Measurements from ENCODE around the gene TIMM22. TPM values are rescaled to one million over a fixed set of nuclear protein-coding genes. Genes with fewer than 3 reads are reported as not detected.

TIMM22 gene
- total and polyA plus RNA-seq, 2 donors (not counting 1 experiment from before 2014, with no cell fraction given): 4.1 to 9.5 TPM

DNA sequence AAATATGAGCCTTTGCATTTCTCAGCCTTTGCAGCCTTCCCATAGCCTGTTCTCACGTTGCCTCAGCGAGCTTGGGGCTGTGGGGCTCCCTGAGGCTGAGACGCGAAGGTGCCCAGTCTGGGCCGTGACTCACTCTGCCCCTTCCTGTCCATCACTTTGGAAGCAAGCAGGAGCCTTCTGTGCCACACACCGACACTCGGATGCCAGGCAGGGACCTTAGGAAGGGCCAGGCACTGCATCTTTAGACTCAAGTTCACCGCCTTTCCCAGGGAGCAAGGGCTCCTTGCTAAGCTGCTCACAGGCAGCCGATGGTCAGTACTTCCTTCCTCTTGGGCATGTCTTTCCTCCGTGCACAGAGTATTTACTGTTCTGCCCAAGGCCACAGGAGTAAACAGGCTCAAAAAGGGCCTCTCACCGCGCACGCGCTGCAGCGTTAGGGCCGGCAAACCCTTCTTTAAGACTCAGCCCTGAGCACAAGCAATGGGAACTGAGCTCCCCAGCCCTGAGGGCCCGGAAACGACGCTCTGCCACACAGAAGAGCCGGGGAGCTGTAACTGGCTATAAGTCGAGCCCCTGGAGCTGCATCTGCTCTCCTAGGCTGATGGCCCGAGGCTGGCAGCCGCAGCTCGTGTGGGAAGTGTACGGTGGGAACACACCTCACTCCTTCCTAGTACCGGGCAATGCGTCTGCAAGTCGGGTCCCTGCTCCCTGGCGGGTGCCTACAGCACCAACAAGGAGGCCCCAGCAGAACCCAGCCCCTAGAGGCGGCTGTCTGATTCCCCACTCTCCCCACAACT lies 7.2 kb downstream of the TIMM22 start:
- no peaks in the 10 kb centered on the region for H3K9me3 Mint-ChIP-seq (ENCODE audit: insufficient read depth)
- Histone ChIP-seq H3K79me2 (ENCODE audit: control insufficient read depth, insufficient read depth, low read length) (no peaks in the 10 kb centered on the region), H3K9me3 (ENCODE audit: control extremely low read depth in 1 of 3, control insufficient read depth in 2 of 3, insufficient read depth in 1 of 3, low read length in 2 of 3) (no peaks in the 10 kb centered on the region), H3K27me3 (replicated peaks in 1 of 4; ENCODE audit: control extremely low read depth in 1 of 4, control insufficient read depth in 3 of 4, insufficient read depth in 4 of 4, low read length in 3 of 4) (no peaks in the 10 kb centered on the region), H2AFZ (ENCODE audit: insufficient read depth, low read depth, low read length, poor library complexity, severe bottlenecking) (no peak overlapping the region), H3K4me3 (ENCODE audit: control extremely low read depth in 1 of 5, extremely low read depth in 1 of 5, insufficient read depth in 1 of 5, low read depth in 2 of 5, low read length in 4 of 5) (no peak overlapping the region), H3K27ac (ENCODE audit: low read length in 2 of 2) (no peak overlapping the region), H3K36me3 (replicated peaks in 1 of 2; ENCODE audit: control extremely low read depth in 1 of 2, control insufficient read depth in 1 of 2, extremely low read depth in 1 of 2, insufficient read depth in 2 of 2, low read length in 1 of 2) (peaks cover 7 to 82% of the 10 kb centered on the region in 2 experiments), H3K4me1 (ENCODE audit: control insufficient read depth in 2 of 2, insufficient read depth in 2 of 2, low read length in 2 of 2) (no peaks in the 10 kb centered on the region), H3K9ac (ENCODE audit: low read length) (no peak overlapping the region), H3K4me2 (replicated peaks; ENCODE audit: low read depth, low read length, poor library complexity, severe bottlenecking) (no peak overlapping the region), H4K20me1 (ENCODE audit: control insufficient read depth, insufficient read depth, low read length, poor library complexity, severe bottlenecking) (peaks cover 16% of the 10 kb centered on the region)
- no peak for ATAC-seq (ENCODE audit: low read depth)
- WGBS (ENCODE audit: insufficient coverage): 91% methylated on average over 29 of the region's 30 CpGs
- no peak overlapping the region for H3K27ac Mint-ChIP-seq
- intact Hi-C loops (cut with micrococcal nuclease): no loop called here
- no peak for TF ChIP-seq EZH2 (IDR thresholded peaks at IDR 0.05; ENCODE audit: borderline replicate concordance, insufficient read depth, low read depth, low read length, poor library complexity, severe bottlenecking)
- TF ChIP-seq, protein P1, sequence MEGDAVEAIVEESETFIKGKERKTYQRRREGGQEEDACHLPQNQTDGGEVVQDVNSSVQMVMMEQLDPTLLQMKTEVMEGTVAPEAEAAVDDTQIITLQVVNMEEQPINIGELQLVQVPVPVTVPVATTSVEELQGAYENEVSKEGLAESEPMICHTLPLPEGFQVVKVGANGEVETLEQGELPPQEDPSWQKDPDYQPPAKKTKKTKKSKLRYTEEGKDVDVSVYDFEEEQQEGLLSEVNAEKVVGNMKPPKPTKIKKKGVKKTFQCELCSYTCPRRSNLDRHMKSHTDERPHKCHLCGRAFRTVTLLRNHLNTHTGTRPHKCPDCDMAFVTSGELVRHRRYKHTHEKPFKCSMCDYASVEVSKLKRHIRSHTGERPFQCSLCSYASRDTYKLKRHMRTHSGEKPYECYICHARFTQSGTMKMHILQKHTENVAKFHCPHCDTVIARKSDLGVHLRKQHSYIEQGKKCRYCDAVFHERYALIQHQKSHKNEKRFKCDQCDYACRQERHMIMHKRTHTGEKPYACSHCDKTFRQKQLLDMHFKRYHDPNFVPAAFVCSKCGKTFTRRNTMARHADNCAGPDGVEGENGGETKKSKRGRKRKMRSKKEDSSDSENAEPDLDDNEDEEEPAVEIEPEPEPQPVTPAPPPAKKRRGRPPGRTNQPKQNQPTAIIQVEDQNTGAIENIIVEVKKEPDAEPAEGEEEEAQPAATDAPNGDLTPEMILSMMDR (IDR thresholded peaks at IDR 0.05): no peak
- peaks cover 2% of the 10 kb centered on the region for H3K4me1 Mint-ChIP-seq
- H3K27me3 Mint-ChIP-seq: no peaks in the 10 kb centered on the region
- CTCF ChIA-PET: no interaction called here
- DNase-seq: no peak
- H3K4me3 Mint-ChIP-seq: no peak overlapping the region
- POLR2A ChIA-PET: no interaction called here

DNA sequence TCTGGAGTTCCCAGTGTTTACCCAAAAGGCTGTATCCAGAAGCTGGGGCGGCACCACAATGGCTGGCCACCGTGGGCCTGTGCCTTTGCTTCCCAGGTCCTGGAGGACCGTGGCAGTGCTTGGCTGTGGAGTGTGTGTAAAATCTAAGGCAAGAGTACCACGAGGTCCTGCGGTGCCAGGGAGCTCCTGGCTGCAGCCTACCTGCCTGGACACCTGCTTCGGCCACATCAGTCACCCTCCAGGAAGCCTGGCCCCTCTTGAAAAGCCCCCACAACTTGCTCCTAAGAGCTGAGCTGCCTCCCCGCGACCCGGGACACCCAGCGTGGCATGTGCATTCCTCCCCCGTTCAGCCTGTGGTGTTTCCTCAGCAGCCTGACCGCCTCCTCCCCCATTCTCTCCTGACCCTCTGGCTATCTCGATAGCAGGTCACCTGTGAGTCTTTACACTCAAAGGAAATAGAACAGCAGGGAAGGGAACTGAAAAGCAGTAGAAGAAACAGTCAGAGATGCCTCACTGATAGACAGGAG lies 7.9 kb downstream of the TIMM22 start:
- ATAC-seq (ENCODE audit: low read depth): no peak
- Histone ChIP-seq H3K27me3 (replicated peaks in 1 of 4; ENCODE audit: control extremely low read depth in 1 of 4, control insufficient read depth in 3 of 4, insufficient read depth in 4 of 4, low read length in 3 of 4) (no peaks in the 10 kb centered on the region), H3K79me2 (ENCODE audit: control insufficient read depth, insufficient read depth, low read length) (no peaks in the 10 kb centered on the region), H3K9me3 (ENCODE audit: control extremely low read depth in 1 of 3, control insufficient read depth in 2 of 3, insufficient read depth in 1 of 3, low read length in 2 of 3) (no peaks in the 10 kb centered on the region), H3K4me2 (replicated peaks; ENCODE audit: low read depth, low read length, poor library complexity, severe bottlenecking) (no peak overlapping the region), H3K4me3 (ENCODE audit: control extremely low read depth in 1 of 5, extremely low read depth in 1 of 5, insufficient read depth in 1 of 5, low read depth in 2 of 5, low read length in 4 of 5) (no peak overlapping the region), H3K36me3 (replicated peaks in 1 of 2; ENCODE audit: control extremely low read depth in 1 of 2, control insufficient read depth in 1 of 2, extremely low read depth in 1 of 2, insufficient read depth in 2 of 2, low read length in 1 of 2) (peaks cover 7 to 81% of the 10 kb centered on the region in 2 experiments), H3K9ac (ENCODE audit: low read length) (no peak overlapping the region), H2AFZ (ENCODE audit: insufficient read depth, low read depth, low read length, poor library complexity, severe bottlenecking) (no peak overlapping the region), H3K27ac (ENCODE audit: low read length in 2 of 2) (no peak overlapping the region), H4K20me1 (ENCODE audit: control insufficient read depth, insufficient read depth, low read length, poor library complexity, severe bottlenecking) (peaks cover 10% of the 10 kb centered on the region), H3K4me1 (ENCODE audit: control insufficient read depth in 2 of 2, insufficient read depth in 2 of 2, low read length in 2 of 2) (no peaks in the 10 kb centered on the region)
- intact Hi-C loops (cut with micrococcal nuclease): no loop called here
- Mint-ChIP-seq H3K9me3 (ENCODE audit: insufficient read depth) (no peaks in the 10 kb centered on the region), H3K27ac (peak overlapping the region; percentile 11), H3K4me3 (no peak overlapping the region), H3K4me1 (no peaks in the 10 kb centered on the region), H3K27me3 (no peaks in the 10 kb centered on the region)
- TF ChIP-seq, protein P1 (IDR thresholded peaks at IDR 0.05): no peak
- no peak for TF ChIP-seq EZH2 (IDR thresholded peaks at IDR 0.05; ENCODE audit: borderline replicate concordance, insufficient read depth, low read depth, low read length, poor library complexity, severe bottlenecking)
- CTCF ChIA-PET: interaction anchor here (0.6 kb wide), 1 partner anchor 211 kb away, joined by 5 read pairs; no protein-coding TSS in a partner anchor
- no peak for DNase-seq
- POLR2A ChIA-PET: no interaction called here
- WGBS (ENCODE audit: insufficient coverage): 90% methylated on average over 13 of the region's 13 CpGs
